ENCODE results near the gene APBB2. TPM values are rescaled to one million over a fixed set of nuclear protein-coding genes. Genes with fewer than 3 reads are reported as not detected.

APBB2 gene
- total RNA-seq, 4 donors from 2014 or later = 32.4 to 133 (median 92.1) TPM

DNA sequence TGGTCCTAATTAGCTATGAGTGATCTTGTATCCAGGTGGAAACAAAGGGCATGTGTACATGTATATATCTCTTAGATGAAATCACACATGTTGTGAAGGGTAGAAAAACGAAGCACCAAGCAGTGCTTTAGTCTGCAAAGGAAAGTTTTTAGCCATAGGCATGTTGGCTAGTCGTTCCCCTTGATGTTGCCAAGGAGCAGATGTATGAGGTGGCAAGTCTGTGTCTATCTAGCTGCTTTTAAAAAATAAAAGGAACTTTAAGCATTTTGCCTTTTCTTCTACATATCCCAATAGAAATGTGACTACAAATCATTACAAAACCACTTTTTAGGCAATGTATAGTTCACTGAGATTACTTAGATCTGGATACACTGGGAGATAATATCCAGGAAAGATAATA is 401.5 kb downstream of the APBB2 start:
- no peak for TF ChIP-seq POLR2A (IDR thresholded peaks at IDR 0.05)
- TF ChIP-seq, protein P1, sequence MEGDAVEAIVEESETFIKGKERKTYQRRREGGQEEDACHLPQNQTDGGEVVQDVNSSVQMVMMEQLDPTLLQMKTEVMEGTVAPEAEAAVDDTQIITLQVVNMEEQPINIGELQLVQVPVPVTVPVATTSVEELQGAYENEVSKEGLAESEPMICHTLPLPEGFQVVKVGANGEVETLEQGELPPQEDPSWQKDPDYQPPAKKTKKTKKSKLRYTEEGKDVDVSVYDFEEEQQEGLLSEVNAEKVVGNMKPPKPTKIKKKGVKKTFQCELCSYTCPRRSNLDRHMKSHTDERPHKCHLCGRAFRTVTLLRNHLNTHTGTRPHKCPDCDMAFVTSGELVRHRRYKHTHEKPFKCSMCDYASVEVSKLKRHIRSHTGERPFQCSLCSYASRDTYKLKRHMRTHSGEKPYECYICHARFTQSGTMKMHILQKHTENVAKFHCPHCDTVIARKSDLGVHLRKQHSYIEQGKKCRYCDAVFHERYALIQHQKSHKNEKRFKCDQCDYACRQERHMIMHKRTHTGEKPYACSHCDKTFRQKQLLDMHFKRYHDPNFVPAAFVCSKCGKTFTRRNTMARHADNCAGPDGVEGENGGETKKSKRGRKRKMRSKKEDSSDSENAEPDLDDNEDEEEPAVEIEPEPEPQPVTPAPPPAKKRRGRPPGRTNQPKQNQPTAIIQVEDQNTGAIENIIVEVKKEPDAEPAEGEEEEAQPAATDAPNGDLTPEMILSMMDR (IDR thresholded peaks at IDR 0.05) = no peak

DNA sequence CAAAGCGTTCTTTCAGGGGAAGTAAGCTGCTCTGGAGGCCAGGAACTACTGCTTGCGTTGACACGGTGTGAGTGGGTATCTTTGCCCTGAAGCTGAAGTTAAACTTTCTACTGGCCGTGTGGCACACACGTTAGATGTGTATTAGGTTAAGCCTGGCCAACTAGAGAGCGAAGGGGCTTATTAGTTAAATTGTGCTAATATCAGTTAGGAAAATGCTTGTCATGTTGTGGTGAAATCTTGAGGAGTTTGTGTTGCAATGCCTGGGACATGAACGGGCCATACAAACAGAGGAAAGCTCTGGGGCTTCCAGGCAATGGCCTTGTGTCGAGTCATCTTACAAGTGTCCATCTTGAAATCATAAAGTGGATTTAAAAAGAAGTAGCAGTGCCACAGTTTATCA is 402.0 kb downstream of the APBB2 start:
- H3K27ac ChIP-seq = no peak overlapping the region

More for the DNA sequence above, 401.5 kb downstream of the APBB2 start:
- no peak for DNase-seq
- Histone ChIP-seq H3K9me3 (no peaks in the 10 kb centered on the region), H3K27me3 (no peaks in the 10 kb centered on the region), H3K36me3 (no peaks in the 10 kb centered on the region), H3K4me3 (no peak overlapping the region), H3K4me1 (no peaks in the 10 kb centered on the region), H3K27ac (no peak overlapping the region)
- intact Hi-C loops (cut with DNase I; ENCODE audit: low total_unique reads) = no loop called here

DNA sequence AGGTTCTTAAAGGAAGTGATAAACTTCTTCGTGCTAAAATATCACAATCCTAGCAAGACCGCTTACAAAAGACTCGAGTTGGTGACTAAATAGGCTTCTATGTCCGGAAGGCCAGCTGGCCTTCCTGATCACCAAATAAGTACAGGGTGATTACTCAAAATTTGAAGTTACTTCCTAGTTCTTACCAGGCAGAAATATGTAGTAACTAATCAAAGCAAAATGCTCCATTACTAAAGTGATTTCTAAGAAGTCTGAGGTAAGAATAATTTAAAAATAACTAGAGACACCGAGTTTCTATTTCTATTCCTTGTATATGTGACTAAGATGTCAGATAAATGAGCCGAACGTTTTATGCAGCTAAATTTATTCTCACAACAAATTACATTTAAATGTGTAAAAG is 402.4 kb downstream of the APBB2 start:
- Histone ChIP-seq H3K36me3 (no peaks in the 10 kb centered on the region), H3K9me3 (no peaks in the 10 kb centered on the region), H3K27me3 (no peaks in the 10 kb centered on the region), H3K27ac (no peak overlapping the region), H3K4me1 (no peaks in the 10 kb centered on the region), H3K4me3 (no peak overlapping the region)
- no peak for TF ChIP-seq POLR2A (IDR thresholded peaks at IDR 0.05)
- TF ChIP-seq, protein P1 (IDR thresholded peaks at IDR 0.05) = no peak
- DNase-seq = no peak
- intact Hi-C loops (cut with DNase I; ENCODE audit: low total_unique reads) = no loop called here

More for the DNA sequence above, 402.0 kb downstream of the APBB2 start:
- Histone ChIP-seq H3K4me3 (no peak overlapping the region), H3K9me3 (no peaks in the 10 kb centered on the region), H3K36me3 (no peaks in the 10 kb centered on the region), H3K27me3 (no peaks in the 10 kb centered on the region), H3K4me1 (no peaks in the 10 kb centered on the region)
- no peak for TF ChIP-seq POLR2A (IDR thresholded peaks at IDR 0.05)
- TF ChIP-seq, protein P1 (IDR thresholded peaks at IDR 0.05) = no peak
- DNase-seq = no peak
- intact Hi-C loops (cut with DNase I; ENCODE audit: low total_unique reads) = no loop called here

DNA sequence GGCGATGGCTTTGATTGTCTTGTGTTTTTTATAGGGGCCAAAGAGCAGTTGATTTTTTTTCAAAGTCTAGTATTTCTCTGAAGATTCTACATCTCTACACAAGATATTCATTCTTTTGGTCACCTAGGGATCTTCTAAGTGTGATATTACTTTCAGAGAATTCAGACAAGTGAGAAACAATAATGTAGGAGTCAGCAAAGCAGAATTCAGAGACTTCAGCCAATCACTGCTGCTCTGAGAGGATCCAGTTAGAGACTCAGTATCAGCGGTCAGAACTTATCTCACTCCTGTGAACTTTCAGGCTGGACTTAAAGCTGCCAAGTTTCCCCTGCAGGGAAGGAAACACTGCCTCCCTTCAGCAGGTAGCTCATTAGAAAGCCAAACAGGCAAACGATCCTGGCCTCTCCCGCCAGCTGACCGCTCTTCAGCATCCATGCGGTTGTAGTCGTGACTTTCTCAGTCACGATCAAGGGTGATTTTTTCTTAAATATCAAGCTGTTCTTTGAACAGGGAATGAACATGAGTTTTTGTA is 405.4 kb downstream of the APBB2 start:
- Histone ChIP-seq H3K36me3 (no peaks in the 10 kb centered on the region), H3K9me3 (no peaks in the 10 kb centered on the region), H3K27ac (no peak overlapping the region), H3K27me3 (no peaks in the 10 kb centered on the region), H3K4me3 (no peak overlapping the region), H3K4me1 (no peaks in the 10 kb centered on the region)
- intact Hi-C loops (cut with DNase I; ENCODE audit: low total_unique reads) = no loop called here
- TF ChIP-seq POLR2A (IDR thresholded peaks at IDR 0.05) = no peak
- TF ChIP-seq, protein P1 (IDR thresholded peaks at IDR 0.05) = no peak
- no peak for DNase-seq

DNA sequence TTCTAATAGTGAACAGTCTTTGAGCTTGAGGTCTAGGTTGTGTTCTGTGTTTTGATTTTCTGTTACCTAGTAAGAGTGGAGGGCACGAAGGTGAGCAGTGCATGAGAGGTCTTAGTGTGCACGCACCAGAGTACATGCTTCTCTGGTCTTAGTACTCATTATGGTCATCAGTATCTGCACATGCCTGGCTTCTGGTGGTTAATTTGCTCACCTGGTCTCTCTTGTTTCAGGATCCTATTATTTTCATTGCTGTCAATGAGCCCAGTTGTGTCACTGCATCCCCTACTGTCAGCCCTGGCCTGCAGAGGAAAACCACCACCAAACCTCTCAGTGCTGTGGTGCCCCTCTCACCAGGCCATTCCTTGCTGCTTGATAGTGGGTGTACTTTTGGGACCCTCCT is 409.7 kb downstream of the APBB2 start:
- Histone ChIP-seq H3K9me3 (no peaks in the 10 kb centered on the region), H3K4me3 (no peak overlapping the region), H3K36me3 (no peaks in the 10 kb centered on the region), H3K27me3 (no peaks in the 10 kb centered on the region), H3K4me1 (no peaks in the 10 kb centered on the region), H3K27ac (no peak overlapping the region)
- intact Hi-C loops (cut with DNase I; ENCODE audit: low total_unique reads) = no loop called here
- TF ChIP-seq, protein P1 (IDR thresholded peaks at IDR 0.05) = no peak
- TF ChIP-seq POLR2A (IDR thresholded peaks at IDR 0.05) = no peak
- DNase-seq = no peak
